ENCODE measurements around the gene FXYD6.

FXYD6 gene

GRCh38 chr11:117871784-117872183, 4.7 kb downstream of the FXYD6 start:
- no peak for TF ChIP-seq CTCF (IDR thresholded peaks at IDR 0.05; ENCODE audit: extremely low read depth, insufficient read depth, missing control alignments)
- DNase-seq (ENCODE audit: low spot score) = no peak
- in situ Hi-C loops (cut with MboI; ENCODE audit: low pct_unique_long_range_greater_than_20kb, low sequenced_read_pairs, unreplicated experiment) = no loop called here

- no peak for DNase-seq (ENCODE audit: low spot score)
- no peak for TF ChIP-seq CTCF (IDR thresholded peaks at IDR 0.05; ENCODE audit: extremely low read depth, insufficient read depth, missing control alignments)
- in situ Hi-C loops (cut with MboI; ENCODE audit: low pct_unique_long_range_greater_than_20kb, low sequenced_read_pairs, unreplicated experiment) = no loop called here
Observed at GRCh38 chr11:117871160-117871559, 5.3 kb downstream of the FXYD6 start.

- TF ChIP-seq CTCF (IDR thresholded peaks at IDR 0.05; ENCODE audit: extremely low read depth, insufficient read depth, missing control alignments) = no peak
- in situ Hi-C loops (cut with MboI; ENCODE audit: low pct_unique_long_range_greater_than_20kb, low sequenced_read_pairs, unreplicated experiment) = no loop called here
- DNase-seq (ENCODE audit: low spot score) = no peak
Observed at GRCh38 chr11:117870103-117870952, 6.1 kb downstream of the FXYD6 start.

- no peak for TF ChIP-seq CTCF (IDR thresholded peaks at IDR 0.05; ENCODE audit: extremely low read depth, insufficient read depth, missing control alignments)
- no peak for DNase-seq (ENCODE audit: low spot score)
- in situ Hi-C loops (cut with MboI; ENCODE audit: low pct_unique_long_range_greater_than_20kb, low sequenced_read_pairs, unreplicated experiment) = no loop called here
Observed at GRCh38 chr11:117869604-117870003, 6.9 kb downstream of the FXYD6 start.

GRCh38 chr11:117868815-117869561, 7.5 kb downstream of the FXYD6 start:
- DNase-seq (ENCODE audit: low spot score) = no peak
- no peak for TF ChIP-seq CTCF (IDR thresholded peaks at IDR 0.05; ENCODE audit: extremely low read depth, insufficient read depth, missing control alignments)
- in situ Hi-C loops (cut with MboI; ENCODE audit: low pct_unique_long_range_greater_than_20kb, low sequenced_read_pairs, unreplicated experiment) = no loop called here

- TF ChIP-seq CTCF (IDR thresholded peaks at IDR 0.05; ENCODE audit: extremely low read depth, insufficient read depth, missing control alignments) = no peak
Observed at GRCh38 chr11:117868088-117868487, 8.4 kb downstream of the FXYD6 start.

More at GRCh38 chr11:117868088-117868487, 8.4 kb downstream of the FXYD6 start:
- DNase-seq (ENCODE audit: low spot score) = no peak
- in situ Hi-C loops (cut with MboI; ENCODE audit: low pct_unique_long_range_greater_than_20kb, low sequenced_read_pairs, unreplicated experiment) = no loop called here

Measured in GM13977 (cell line).